ENCODE results near the gene ADGRL1.

GRCh38 chr19:14101003-14101545 is 104.9 kb downstream of the ADGRL1 start:
- TF ChIP-seq CTCF (IDR thresholded peaks at IDR 0.05), result no peak
- TF ChIP-seq POLR2A (IDR thresholded peaks at IDR 0.05), result no peak
